Measurements from ENCODE around the gene SUSD6. TPM values are rescaled to one million over a fixed set of nuclear protein-coding genes. Genes with fewer than 3 reads are reported as not detected.

Gene SUSD6
- total RNA-seq, 4 donors from 2014 or later, result 35.5 to 56.7 (median 51.0) TPM

GRCh38 chr14:69571449-69572029 is 39.9 kb upstream of the SUSD6 start:
- TF ChIP-seq POLR2A (IDR thresholded peaks at IDR 0.05) (no peak), CTCF (IDR thresholded peaks at IDR 0.05) (no peak)
- intact Hi-C loops (cut with DNase I; ENCODE audit: low total_unique reads), result no loop called here
- peak overlapping the region; percentile 30 for H3K4me3 ChIP-seq (ENCODE audit: low read depth, poor library complexity, severe bottlenecking)
- DNase-seq (ENCODE audit: low spot score in 2 of 2), result no peak
- 20 to 26% methylated on average over 45 to 49 of the region's 62 CpGs for WGBS, 2 donors

- TF ChIP-seq CTCF (IDR thresholded peaks at IDR 0.05) (no peak), POLR2A (IDR thresholded peaks at IDR 0.05) (no peak)
- H3K4me3 ChIP-seq (ENCODE audit: low read depth, poor library complexity, severe bottlenecking), result peak overlapping the region; percentile 30
- intact Hi-C loops (cut with DNase I; ENCODE audit: low total_unique reads), result no loop called here
- no peak for DNase-seq (ENCODE audit: low spot score in 2 of 2)
- 21 to 27% methylated on average over 6 to 75 of the region's 112 CpGs for WGBS, 2 donors
Observed at GRCh38 chr14:69572030-69572840, 39.2 kb upstream of the SUSD6 start.

GRCh38 chr14:69572841-69573135 is 38.6 kb upstream of the SUSD6 start:
- H3K4me3 ChIP-seq (ENCODE audit: low read depth, poor library complexity, severe bottlenecking), result no peak overlapping the region
- intact Hi-C loops (cut with DNase I; ENCODE audit: low total_unique reads), result no loop called here
- WGBS, 2 donors, result 29 to 43% methylated on average over 7 to 36 of the region's 40 CpGs

GRCh38 chr14:69573205-69573830 is 38.1 kb upstream of the SUSD6 start:
- 30 to 55% methylated on average over 26 to 48 of the region's 51 CpGs for WGBS, 2 donors
- no peak for DNase-seq (ENCODE audit: low spot score in 2 of 2)
- intact Hi-C loops (cut with DNase I; ENCODE audit: low total_unique reads), result no loop called here
- TF ChIP-seq POLR2A (IDR thresholded peaks at IDR 0.05) (no peak), CTCF (IDR thresholded peaks at IDR 0.05) (no peak)
- H3K4me3 ChIP-seq (ENCODE audit: low read depth, poor library complexity, severe bottlenecking), result no peak overlapping the region

More at GRCh38 chr14:69572841-69573135, 38.6 kb upstream of the SUSD6 start:
- TF ChIP-seq POLR2A (IDR thresholded peaks at IDR 0.05), result no peak
- TF ChIP-seq CTCF (IDR thresholded peaks at IDR 0.05), result no peak
- no peak for DNase-seq (ENCODE audit: low spot score in 2 of 2)

GRCh38 chr14:69573831-69574262 is 37.5 kb upstream of the SUSD6 start:
- no peak for TF ChIP-seq CTCF (IDR thresholded peaks at IDR 0.05)
- TF ChIP-seq POLR2A (IDR thresholded peaks at IDR 0.05), result no peak
- intact Hi-C loops (cut with DNase I; ENCODE audit: low total_unique reads), result no loop called here
- no peak overlapping the region for H3K4me3 ChIP-seq (ENCODE audit: low read depth, poor library complexity, severe bottlenecking)
- 3% methylated on average over 11 to 15 of the region's 15 CpGs for WGBS, 2 donors
- no peak for DNase-seq (ENCODE audit: low spot score in 2 of 2)

All from lower leg skin (tissue), 4 donors.